ENCODE results near the gene ATP9B. TPM values are rescaled to one million over a fixed set of nuclear protein-coding genes. Genes with fewer than 3 reads are reported as not detected.

ATP9B gene
- total RNA-seq, 1 donor = 35.4 TPM

GRCh38 chr18:79123948-79124347 lies 54.8 kb downstream of the ATP9B start:
- H3K4me3 ChIP-seq (ENCODE audit: low read depth, low read length) = no peak overlapping the region
- no peak for DNase-seq (ENCODE audit: low read depth)
- TF ChIP-seq, protein P1, sequence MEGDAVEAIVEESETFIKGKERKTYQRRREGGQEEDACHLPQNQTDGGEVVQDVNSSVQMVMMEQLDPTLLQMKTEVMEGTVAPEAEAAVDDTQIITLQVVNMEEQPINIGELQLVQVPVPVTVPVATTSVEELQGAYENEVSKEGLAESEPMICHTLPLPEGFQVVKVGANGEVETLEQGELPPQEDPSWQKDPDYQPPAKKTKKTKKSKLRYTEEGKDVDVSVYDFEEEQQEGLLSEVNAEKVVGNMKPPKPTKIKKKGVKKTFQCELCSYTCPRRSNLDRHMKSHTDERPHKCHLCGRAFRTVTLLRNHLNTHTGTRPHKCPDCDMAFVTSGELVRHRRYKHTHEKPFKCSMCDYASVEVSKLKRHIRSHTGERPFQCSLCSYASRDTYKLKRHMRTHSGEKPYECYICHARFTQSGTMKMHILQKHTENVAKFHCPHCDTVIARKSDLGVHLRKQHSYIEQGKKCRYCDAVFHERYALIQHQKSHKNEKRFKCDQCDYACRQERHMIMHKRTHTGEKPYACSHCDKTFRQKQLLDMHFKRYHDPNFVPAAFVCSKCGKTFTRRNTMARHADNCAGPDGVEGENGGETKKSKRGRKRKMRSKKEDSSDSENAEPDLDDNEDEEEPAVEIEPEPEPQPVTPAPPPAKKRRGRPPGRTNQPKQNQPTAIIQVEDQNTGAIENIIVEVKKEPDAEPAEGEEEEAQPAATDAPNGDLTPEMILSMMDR (IDR thresholded peaks at IDR 0.05; ENCODE audit: insufficient read depth, low read depth, low read length) = no peak

- TF ChIP-seq, protein P1 (IDR thresholded peaks at IDR 0.05; ENCODE audit: insufficient read depth, low read depth, low read length) = no peak
- no peak overlapping the region for H3K4me3 ChIP-seq (ENCODE audit: low read depth, low read length)
- no peak for DNase-seq (ENCODE audit: low read depth)
These were observed 59.9 kb downstream of the ATP9B start for GRCh38 chr18:79129120-79129519.

DNA sequence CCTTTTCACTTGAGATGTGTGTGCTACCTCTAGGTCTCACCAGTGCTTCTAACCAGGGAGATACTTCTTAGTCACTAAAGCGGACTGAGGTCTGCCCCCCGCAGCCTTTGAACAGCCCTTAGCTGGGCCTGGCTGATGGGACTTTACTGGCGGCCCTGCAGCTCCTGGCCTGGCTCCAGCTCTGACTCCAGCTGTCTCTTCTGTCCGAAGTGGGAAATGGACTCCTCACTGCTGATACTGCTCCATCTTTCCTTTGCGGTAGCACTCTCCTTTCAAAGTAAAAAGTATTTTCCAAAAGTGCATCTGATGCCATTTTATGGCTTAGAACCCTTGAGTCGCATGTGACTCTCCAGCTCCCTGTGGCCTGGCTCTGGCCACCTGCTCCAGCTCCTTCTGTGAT lies 64.5 kb downstream of the ATP9B start:
- H3K4me3 ChIP-seq (ENCODE audit: low read depth, low read length) = no peak overlapping the region
- TF ChIP-seq, protein P1 (IDR thresholded peaks at IDR 0.05; ENCODE audit: insufficient read depth, low read depth, low read length) = no peak
- no peak for DNase-seq (ENCODE audit: low read depth)

GRCh38 chr18:79135924-79136323 lies 66.7 kb downstream of the ATP9B start:
- no peak for DNase-seq (ENCODE audit: low read depth)
- TF ChIP-seq, protein P1 (IDR thresholded peaks at IDR 0.05; ENCODE audit: insufficient read depth, low read depth, low read length) = no peak
- no peak overlapping the region for H3K4me3 ChIP-seq (ENCODE audit: low read depth, low read length)

GRCh38 chr18:79136742-79137141 lies 67.5 kb downstream of the ATP9B start:
- no peak for DNase-seq (ENCODE audit: low read depth)
- H3K4me3 ChIP-seq (ENCODE audit: low read depth, low read length) = no peak overlapping the region
- TF ChIP-seq, protein P1 (IDR thresholded peaks at IDR 0.05; ENCODE audit: insufficient read depth, low read depth, low read length) = no peak

DNA sequence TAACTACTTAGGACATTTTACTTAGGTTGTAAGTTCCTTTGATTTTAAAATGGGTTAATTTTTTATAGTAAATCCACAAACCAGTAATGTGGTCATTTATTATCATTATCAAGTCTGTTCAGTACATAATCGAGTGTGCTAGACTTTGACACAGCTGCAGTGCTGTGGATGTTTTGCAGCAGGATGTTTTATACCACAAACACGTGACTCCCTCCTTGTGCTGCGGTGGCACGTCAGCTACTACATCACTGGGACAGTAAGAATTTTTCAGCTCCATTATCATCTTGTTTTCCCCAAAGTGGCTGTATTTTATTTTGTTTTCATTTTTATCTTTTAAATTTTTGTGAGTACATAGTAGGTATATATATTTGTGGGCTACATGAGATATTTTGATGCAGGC lies 70.0 kb downstream of the ATP9B start:
- DNase-seq (ENCODE audit: low read depth) = peak; percentile 8
- TF ChIP-seq, protein P1 (IDR thresholded peaks at IDR 0.05; ENCODE audit: insufficient read depth, low read depth, low read length) = no peak
- no peak overlapping the region for H3K4me3 ChIP-seq (ENCODE audit: low read depth, low read length)

DNA sequence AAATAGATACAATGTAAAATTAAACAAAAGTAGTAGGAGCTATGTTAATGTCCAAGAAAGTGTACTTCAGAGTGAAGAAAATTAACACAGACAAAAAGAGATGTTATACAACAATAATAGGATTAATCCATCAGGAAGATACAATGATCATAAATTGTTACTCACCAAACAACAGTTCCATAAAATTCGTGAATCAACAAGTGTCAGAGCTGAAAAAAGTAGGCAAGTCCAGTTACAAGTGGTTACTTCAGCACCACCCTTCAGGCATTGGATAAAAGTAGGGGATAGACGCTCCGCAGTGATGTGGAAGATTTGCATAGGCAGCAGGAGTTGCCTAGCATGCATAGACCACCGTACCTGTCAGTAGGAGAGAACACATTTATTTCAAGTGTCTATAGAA lies 77.8 kb downstream of the ATP9B start:
- TF ChIP-seq, protein P1 (IDR thresholded peaks at IDR 0.05; ENCODE audit: insufficient read depth, low read depth, low read length) = no peak

More for the DNA sequence above, 77.8 kb downstream of the ATP9B start:
- no peak for DNase-seq (ENCODE audit: low read depth)
- no peak overlapping the region for H3K4me3 ChIP-seq (ENCODE audit: low read depth, low read length)

All from fibroblast of villous mesenchyme (primary cell).